ENCODE results near the gene SPACA7.

SPACA7 gene

GRCh38 chr13:112449545-112449930 lies 73.4 kb downstream of the SPACA7 start:
- FAIRE-seq, result no peak

GRCh38 chr13:112450118-112450903 lies 74.2 kb downstream of the SPACA7 start:
- FAIRE-seq, result no peak

- no peak for FAIRE-seq
These were observed 74.7 kb downstream of the SPACA7 start for GRCh38 chr13:112450904-112451240.

DNA sequence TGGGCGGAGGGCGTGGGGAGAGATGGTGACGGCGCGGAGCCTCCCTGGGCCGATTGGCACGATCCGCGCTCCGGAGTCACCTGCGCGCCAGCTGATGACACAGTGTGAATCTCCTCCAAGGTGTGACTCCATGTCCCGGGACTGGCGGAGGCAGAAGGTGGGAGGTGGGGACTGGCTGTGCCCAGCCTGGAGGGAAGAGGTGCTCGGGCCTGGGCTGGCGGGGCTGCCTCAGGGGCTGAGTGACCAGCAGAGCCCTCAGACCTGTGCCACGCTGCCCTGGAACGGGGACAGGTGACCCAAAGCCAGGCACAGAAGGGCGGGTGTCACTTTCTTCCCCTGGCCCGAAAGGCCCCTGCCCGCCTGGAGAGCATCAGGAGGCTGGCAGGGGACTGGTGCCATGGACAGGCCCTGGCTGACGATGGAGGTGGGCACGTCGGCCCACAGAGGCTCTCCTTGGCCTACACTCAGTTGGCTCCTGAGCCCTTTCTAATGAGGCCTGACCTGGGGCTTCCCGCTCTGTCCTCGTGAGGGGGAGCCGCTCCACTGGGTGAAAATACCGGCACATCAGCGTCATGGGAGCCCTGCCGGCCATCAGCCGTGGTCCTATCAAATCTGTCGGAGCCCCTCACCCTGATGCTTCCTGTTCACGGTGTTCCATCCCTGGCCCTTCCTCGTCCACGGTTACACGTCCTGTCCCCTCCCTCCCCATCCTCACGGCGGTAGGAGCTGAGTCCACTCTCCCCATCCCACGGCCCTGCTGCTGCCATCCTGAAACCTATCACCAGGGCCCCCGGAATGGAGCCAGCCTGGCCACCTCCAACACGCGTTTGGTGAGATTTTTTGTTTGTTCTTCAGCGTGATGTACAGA lies 75.6 kb downstream of the SPACA7 start:
- FAIRE-seq, result no peak

GRCh38 chr13:112452380-112453206 lies 76.4 kb downstream of the SPACA7 start:
- FAIRE-seq, result no peak

- FAIRE-seq, result no peak
These were observed 77.2 kb downstream of the SPACA7 start for GRCh38 chr13:112453207-112453829.

DNA sequence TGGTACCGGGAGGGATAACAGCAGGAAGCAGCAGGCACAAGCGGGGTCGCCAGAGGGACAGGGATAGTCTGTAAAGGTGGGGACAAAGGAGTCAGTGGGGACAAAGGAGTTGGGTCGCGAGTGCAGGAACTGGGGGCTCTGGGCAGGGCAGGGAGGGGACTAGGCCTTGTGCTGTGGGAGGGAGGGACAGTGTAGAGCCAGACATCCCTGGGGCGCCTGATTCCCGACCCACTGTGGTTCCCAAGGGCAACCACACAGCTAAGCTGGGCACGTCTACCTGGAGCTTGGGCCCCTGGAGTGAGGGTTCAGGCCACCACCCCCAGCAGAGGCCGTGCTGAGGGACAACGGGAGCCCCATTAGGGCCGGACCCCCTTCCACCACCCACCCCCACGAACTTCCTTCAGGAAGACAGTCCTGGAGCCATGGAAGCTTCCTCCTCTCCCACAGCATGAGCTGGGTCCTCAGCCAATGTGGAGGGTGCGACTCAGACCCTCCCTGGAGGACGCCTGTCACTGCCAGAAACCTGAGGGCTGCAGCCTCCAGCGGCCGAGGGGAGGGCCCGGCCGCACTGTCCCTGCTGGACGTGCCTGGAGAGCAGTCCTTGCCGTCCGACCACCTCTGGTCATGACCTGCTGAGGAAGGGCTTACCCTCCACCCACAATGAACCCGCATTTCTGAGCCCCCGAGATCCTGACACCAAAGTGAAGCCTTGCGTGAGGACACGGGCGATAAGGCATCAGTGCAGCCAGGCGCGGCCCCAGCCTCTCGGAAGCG lies 77.9 kb downstream of the SPACA7 start:
- no peak for FAIRE-seq

DNA sequence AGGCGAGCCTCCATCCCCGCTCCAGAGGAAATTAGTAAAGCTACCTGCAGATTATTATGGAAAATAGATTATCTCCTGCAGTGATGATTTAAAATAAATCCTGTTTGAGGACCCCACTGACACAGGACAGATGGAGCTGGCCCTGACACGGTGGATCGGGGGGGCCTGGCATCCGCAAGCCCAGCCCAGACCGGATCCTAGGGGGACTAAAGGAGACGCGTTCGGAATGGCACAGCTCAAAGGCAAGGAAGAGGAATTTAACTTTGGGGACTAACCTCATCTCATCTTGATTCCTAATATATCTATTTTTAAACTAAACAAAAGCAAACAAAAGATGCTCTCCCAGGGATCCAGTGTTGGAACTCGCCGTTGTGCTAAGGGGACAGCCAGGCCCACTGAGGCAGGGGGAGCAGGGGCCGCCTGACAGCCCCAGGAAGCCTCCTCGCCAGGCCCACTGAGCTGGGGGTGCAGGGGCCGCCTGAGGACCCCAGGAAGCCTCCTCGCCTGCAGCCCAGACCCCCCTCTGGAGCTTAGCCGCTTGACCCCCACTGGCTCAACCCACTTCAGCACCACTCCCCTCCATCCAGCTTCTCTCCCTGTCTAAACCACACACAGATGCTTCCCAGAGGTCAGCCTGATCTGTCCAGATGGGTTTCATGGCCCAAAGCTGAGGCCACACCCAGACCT lies 78.6 kb downstream of the SPACA7 start:
- FAIRE-seq, result no peak

DNA sequence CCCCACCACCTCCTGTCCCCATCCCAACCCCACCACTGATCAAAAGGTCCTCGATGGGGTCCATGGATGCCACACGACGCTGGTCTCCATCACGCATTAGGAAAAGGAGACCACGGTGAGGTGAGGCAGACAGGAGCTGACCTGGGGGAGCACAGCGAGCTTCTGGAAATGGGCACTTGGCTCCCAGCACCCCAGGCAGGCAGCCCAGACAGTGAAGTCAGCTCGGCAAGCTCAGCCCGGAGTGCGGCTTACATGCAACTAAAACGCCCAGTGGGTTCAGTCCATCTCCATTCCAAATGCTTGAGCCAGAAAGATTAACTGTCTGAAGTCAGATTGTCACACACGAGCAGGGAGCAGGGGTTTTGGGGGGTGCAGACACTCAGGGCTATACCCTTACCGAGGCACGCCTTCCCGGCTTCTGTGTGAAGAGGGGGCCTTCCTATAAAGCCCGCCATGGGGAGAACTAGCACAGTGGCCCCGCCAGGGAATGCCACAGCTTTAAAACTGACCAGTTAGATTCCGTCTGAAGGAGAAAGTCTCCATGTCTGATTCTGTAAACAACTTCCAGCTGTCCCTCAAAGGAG lies 79.4 kb downstream of the SPACA7 start:
- no peak for FAIRE-seq

GRCh38 chr13:112456138-112457056 lies 80.2 kb downstream of the SPACA7 start:
- FAIRE-seq, result no peak

GRCh38 chr13:112457081-112457480 lies 80.9 kb downstream of the SPACA7 start:
- no peak for FAIRE-seq

DNA sequence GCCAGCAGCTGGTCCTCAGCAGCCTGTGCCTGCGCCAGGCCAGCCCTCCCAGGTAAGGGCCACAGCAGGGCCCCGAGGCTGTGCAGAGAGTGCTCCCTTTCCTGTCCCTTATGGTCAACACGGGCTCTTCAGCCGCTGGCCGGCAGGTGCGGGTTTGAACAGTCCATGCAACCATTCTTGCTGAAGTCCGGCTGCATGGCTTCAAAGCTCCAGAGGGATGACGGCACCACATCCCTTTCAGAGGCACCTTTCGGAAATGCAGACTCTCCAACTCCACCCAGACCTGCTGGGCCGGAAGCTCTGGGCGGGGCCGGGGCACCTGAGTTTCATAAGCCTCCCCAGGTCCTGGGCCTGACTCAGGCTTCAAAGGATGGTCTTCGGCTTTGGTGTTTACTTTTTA lies 81.3 kb downstream of the SPACA7 start:
- no peak for FAIRE-seq

DNA sequence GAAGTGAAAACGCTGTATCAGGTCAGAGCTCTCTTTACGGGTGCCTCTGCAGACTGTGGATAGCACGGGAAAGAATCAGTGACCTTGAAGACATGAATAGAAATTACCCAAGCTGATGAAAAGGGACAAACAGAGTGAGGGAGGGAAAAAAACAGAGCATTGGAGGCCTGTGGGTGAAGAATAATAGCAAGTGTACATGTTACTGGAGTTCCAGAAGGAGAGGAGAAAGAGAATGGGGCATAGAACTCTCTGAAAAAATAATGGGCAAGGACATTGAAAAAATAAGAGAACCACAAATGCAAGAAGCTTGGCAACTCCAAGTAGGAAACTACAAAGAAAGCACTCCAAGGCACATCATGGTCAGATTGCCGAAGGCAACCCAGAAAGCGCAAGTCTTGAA lies 86.3 kb downstream of the SPACA7 start:
- no peak for FAIRE-seq

- no peak for FAIRE-seq
These were observed 88.6 kb downstream of the SPACA7 start for GRCh38 chr13:112464720-112465119.

- no peak for FAIRE-seq
These were observed 89.3 kb downstream of the SPACA7 start for GRCh38 chr13:112465251-112466131.

DNA sequence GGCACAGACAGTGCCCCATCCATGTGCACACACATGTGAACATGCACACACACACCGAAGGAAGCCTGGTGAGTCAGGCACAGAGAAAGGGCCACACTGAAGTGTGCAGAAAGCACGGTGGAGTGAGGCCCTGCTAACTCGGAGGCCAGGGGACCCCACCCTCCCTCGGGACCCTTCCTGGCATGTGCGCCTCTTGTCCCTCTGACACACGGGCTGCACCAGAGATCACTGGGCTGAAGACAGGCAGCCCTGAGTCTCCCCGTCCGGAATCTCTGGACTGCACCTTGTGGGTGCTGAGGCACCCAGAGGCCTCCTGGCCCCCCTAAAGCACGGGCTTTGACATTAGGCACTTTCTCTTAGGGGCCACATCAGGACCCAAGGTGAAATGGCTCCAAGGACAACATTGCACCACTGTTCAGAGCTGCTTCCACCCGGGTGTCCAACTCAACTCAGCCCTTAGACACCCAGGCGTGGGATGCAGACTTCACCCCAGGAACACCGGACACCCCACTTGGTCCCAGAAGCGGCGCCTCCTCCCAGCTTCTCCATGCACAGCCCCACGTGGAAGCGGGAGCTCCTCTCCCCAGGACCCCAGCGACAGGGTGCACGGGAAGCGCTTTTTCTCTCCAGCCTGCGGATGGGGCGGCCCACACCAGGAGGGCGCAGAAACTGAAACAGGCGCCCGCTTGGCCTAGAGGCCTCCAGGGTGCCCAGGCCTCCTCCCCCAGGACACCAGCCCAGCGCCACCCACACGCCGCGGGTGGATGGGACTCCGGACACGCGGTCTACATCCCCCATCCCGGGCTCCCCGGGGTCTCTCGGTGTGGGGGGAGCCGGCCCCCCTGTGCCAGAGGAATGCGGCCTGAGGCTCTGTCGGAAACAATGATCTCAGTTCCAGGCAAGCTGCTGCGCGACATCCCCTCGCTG lies 90.2 kb downstream of the SPACA7 start:
- FAIRE-seq, result no peak

- FAIRE-seq, result no peak
These were observed 91.1 kb downstream of the SPACA7 start for GRCh38 chr13:112467236-112467635.

- no peak for FAIRE-seq
These were observed 91.9 kb downstream of the SPACA7 start for GRCh38 chr13:112468069-112468468.

Data from G401.6 (cell line).